Left ventricle myocardium inferior (tissue), 1 donor: ENCODE data around the gene ZFYVE19. TPM values are rescaled to one million over a fixed set of nuclear protein-coding genes. Genes with fewer than 3 reads are reported as not detected.
A peak's percentile ranks its signal among the peaks of the same experiment; 100 is the strongest.

Experiments
- DNase-seq: peaks from one replicate; pipeline ENCODE4 v3.0.0-alpha.2; 2020
- H3K27ac ChIP-seq: fragments of 200-600 bp; replicated peaks from 2 replicates; pipeline ENCODE4 v1.8.0; 2021
- H3K27me3 ChIP-seq: fragments of 200-600 bp; 2 replicates; pipeline ENCODE4 v1.8.0; 2021; ENCODE audit warnings: low read depth
- H3K36me3 ChIP-seq: fragments of 200-600 bp; 2 replicates; pipeline ENCODE4 v1.8.0; 2021
- H3K4me1 ChIP-seq: fragments of 200-600 bp; 2 replicates; pipeline ENCODE4 v1.8.0; 2021
- H3K4me3 ChIP-seq: fragments of 200-600 bp; 2 replicates; pipeline ENCODE4 v1.8.0; 2021; ENCODE audit warnings: mild to moderate bottlenecking, moderate library complexity
- H3K9me3 ChIP-seq: fragments of 200-600 bp; replicated peaks from 2 replicates; pipeline ENCODE4 v1.8.0; 2021
- CTCF ChIP-seq: fragments of 200-600 bp; IDR thresholded peaks from 2 replicates; pipeline ENCODE4 v1.8.0; 2021; ENCODE audit warnings: antibody characterized with exemption, mild to moderate bottlenecking, borderline replicate concordance
- intact Hi-C: fragments of 100-400 bp; cut with micrococcal nuclease; formaldehyde crosslinking; loops from one replicate; pipeline ENCODE4 v1.11.0; 2022
- total RNA-seq: library from RNA; stranded (reverse); fragmentation: NEBNext Ultra II Directional; extraction: Animal tissue kit (Norgen Biotek cat#: 25700); gene quantifications from one replicate; pipeline ENCODE4 v1.2.1, GENCODE V29; 2021
- donor health status: DM: no; HTN: yes; CAD: no; lungs with severe emphysema.

Gene ZFYVE19
- total RNA-seq, 1 donor from 2014 or later: 24.7 TPM

- peaks cover 7% of the 10 kb centered on the region for H3K4me1 ChIP-seq
- intact Hi-C loops: no loop called here
- TF ChIP-seq CTCF: no peak
- H3K36me3 ChIP-seq: no peaks in the 10 kb centered on the region
- no peaks in the 10 kb centered on the region for H3K9me3 ChIP-seq
- H3K27me3 ChIP-seq: peaks cover 21% of the 10 kb centered on the region
- H3K27ac ChIP-seq: no peak overlapping the region
- no peak for DNase-seq
- no peak overlapping the region for H3K4me3 ChIP-seq
These were observed 46.5 kb downstream of the ZFYVE19 start for GRCh38 chr15:40853241-40853890.

GRCh38 chr15:40854161-40854560 is 47.3 kb downstream of the ZFYVE19 start:
- no peaks in the 10 kb centered on the region for H3K9me3 ChIP-seq
- H3K4me1 ChIP-seq: peaks cover 7% of the 10 kb centered on the region
- H3K4me3 ChIP-seq: no peak overlapping the region
- H3K36me3 ChIP-seq: no peaks in the 10 kb centered on the region
- DNase-seq: no peak
- peaks cover 28% of the 10 kb centered on the region for H3K27me3 ChIP-seq
- TF ChIP-seq CTCF: no peak
- no peak overlapping the region for H3K27ac ChIP-seq
- intact Hi-C loops: no loop called here

GRCh38 chr15:40855706-40856234 is 48.9 kb downstream of the ZFYVE19 start:
- no peak for TF ChIP-seq CTCF
- no peak for DNase-seq
- Histone ChIP-seq H3K4me3 (no peak overlapping the region), H3K27ac (no peak overlapping the region), H3K4me1 (peaks cover 7% of the 10 kb centered on the region), H3K9me3 (no peaks in the 10 kb centered on the region), H3K36me3 (no peaks in the 10 kb centered on the region), H3K27me3 (peaks cover 34% of the 10 kb centered on the region)
- intact Hi-C loops: no loop called here

- intact Hi-C loops: no loop called here
- TF ChIP-seq CTCF: no peak
- H3K4me3 ChIP-seq: no peak overlapping the region
- no peak for DNase-seq
- H3K4me1 ChIP-seq: peaks cover 7% of the 10 kb centered on the region
- H3K9me3 ChIP-seq: no peaks in the 10 kb centered on the region
- no peaks in the 10 kb centered on the region for H3K36me3 ChIP-seq
- no peak overlapping the region for H3K27ac ChIP-seq
- H3K27me3 ChIP-seq: peaks cover 35% of the 10 kb centered on the region
These were observed 49.9 kb downstream of the ZFYVE19 start for GRCh38 chr15:40856746-40857145.

GRCh38 chr15:40857601-40858341 is 50.9 kb downstream of the ZFYVE19 start:
- peaks cover 42% of the 10 kb centered on the region for H3K27me3 ChIP-seq
- TF ChIP-seq CTCF: peak; percentile 96
- H3K4me3 ChIP-seq: no peak overlapping the region
- H3K36me3 ChIP-seq: no peaks in the 10 kb centered on the region
- peaks cover 7% of the 10 kb centered on the region for H3K4me1 ChIP-seq
- no peak overlapping the region for H3K27ac ChIP-seq
- intact Hi-C loops: no loop called here
- no peaks in the 10 kb centered on the region for H3K9me3 ChIP-seq
- peak; percentile 63 for DNase-seq
